ENCODE results near the gene OR4F15. TPM values are rescaled to one million over a fixed set of nuclear protein-coding genes. Genes with fewer than 3 reads are reported as not detected.

Gene OR4F15
- total and polyA plus RNA-seq, 2 donors (not counting 3 experiments of a cell fraction or from before 2014, with no cell fraction given): not detected

DNA sequence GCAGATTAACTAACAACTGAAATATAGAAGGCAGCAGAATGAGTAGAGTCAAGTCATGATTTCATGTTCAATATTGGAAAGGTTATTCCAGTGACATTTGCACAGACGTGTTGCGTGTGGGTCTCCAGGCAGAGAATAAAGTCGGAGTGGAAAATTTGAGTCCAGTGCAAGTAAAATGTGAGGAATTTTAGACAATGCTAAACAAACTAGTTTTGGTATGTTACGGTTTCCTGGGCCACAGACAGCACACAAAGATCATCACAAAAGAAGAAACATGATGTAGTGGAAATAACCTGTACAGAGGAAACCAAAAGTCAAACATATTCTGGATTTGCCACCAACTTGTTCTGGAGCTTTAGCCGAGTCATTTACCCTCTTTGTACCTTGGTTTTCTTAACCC is 8.3 kb upstream of the OR4F15 start:
- DNase-seq (ENCODE audit: low read depth, low spot score) (no peak), FAIRE-seq (no peak)
- no peaks in the 10 kb centered on the region for H3K79me2 ChIP-seq (ENCODE audit: control insufficient read depth, insufficient read depth, low read length)
- H2AFZ ChIP-seq (ENCODE audit: low read depth, low read length): no peak overlapping the region
- BruUV-seq (replicated peaks): no TSS peak
- no peaks in the 10 kb centered on the region for H3K27me3 ChIP-seq (ENCODE audit: control insufficient read depth in 2 of 2, insufficient read depth in 2 of 2, low read length in 2 of 2)
- no peaks in the 10 kb centered on the region for H3K36me3 ChIP-seq (ENCODE audit: control insufficient read depth in 2 of 2, extremely low read depth in 1 of 2, insufficient read depth in 2 of 2, low read length in 2 of 2)
- no peak overlapping the region for H3K4me3 ChIP-seq (replicated peaks in 1 of 3; ENCODE audit: insufficient read depth in 1 of 3, low read depth in 1 of 3, low read length in 3 of 3)
- H3K9me1 ChIP-seq (replicated peaks; ENCODE audit: control insufficient read depth, extremely low read depth, insufficient read depth, low read length): no peaks in the 10 kb centered on the region
- no peaks in the 10 kb centered on the region for H3K9me3 ChIP-seq (replicated peaks; ENCODE audit: control insufficient read depth, insufficient read depth, low read length)
- H3K9ac ChIP-seq (replicated peaks; ENCODE audit: extremely low read depth, insufficient read depth, low read length): no peak overlapping the region
- H4K20me1 ChIP-seq (replicated peaks; ENCODE audit: control insufficient read depth, extremely low read depth, insufficient read depth, low read length): no peaks in the 10 kb centered on the region
- intact Hi-C loops (cut with micrococcal nuclease): no loop called here
- POLR2A ChIA-PET: no interaction called here
- H3K27ac ChIP-seq (ENCODE audit: insufficient read depth, low read depth, low read length): no peak overlapping the region
- CTCF ChIA-PET: no interaction called here
- TF ChIP-seq, protein P1, sequence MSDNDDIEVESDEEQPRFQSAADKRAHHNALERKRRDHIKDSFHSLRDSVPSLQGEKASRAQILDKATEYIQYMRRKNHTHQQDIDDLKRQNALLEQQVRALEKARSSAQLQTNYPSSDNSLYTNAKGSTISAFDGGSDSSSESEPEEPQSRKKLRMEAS (IDR thresholded peaks at IDR 0.05; ENCODE audit: insufficient read depth, insufficient read length): no peak
- no peak for TF ChIP-seq GATA2 (IDR thresholded peaks at IDR 0.05; ENCODE audit: insufficient read depth, insufficient read length, low read depth, low read length)
- no peak for TF ChIP-seq POLR2AphosphoS5 (IDR thresholded peaks at IDR 0.05; ENCODE audit: insufficient read depth, low read depth, low read length)
- no peak for TF ChIP-seq EZH2 (IDR thresholded peaks at IDR 0.05; ENCODE audit: borderline replicate concordance, low read depth, low read length, severe bottlenecking)
- no peak for TF ChIP-seq POLR2A (IDR thresholded peaks at IDR 0.05; ENCODE audit: low read depth, low read length)
- no peak for TF ChIP-seq JUN (IDR thresholded peaks at IDR 0.05; ENCODE audit: borderline replicate concordance, insufficient read depth, insufficient read length, low read depth)
- TF ChIP-seq MYC (IDR thresholded peaks at IDR 0.05; ENCODE audit: low read depth, low read length): no peak
- TF ChIP-seq, protein P2, sequence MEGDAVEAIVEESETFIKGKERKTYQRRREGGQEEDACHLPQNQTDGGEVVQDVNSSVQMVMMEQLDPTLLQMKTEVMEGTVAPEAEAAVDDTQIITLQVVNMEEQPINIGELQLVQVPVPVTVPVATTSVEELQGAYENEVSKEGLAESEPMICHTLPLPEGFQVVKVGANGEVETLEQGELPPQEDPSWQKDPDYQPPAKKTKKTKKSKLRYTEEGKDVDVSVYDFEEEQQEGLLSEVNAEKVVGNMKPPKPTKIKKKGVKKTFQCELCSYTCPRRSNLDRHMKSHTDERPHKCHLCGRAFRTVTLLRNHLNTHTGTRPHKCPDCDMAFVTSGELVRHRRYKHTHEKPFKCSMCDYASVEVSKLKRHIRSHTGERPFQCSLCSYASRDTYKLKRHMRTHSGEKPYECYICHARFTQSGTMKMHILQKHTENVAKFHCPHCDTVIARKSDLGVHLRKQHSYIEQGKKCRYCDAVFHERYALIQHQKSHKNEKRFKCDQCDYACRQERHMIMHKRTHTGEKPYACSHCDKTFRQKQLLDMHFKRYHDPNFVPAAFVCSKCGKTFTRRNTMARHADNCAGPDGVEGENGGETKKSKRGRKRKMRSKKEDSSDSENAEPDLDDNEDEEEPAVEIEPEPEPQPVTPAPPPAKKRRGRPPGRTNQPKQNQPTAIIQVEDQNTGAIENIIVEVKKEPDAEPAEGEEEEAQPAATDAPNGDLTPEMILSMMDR (IDR thresholded peaks at IDR 0.05; ENCODE audit: extremely low read depth in 1 of 2, insufficient read depth in 1 of 2, low read depth in 1 of 2, low read length in 2 of 2): no peak
- no peak for TF ChIP-seq FOS (IDR thresholded peaks at IDR 0.05; ENCODE audit: borderline replicate concordance, insufficient read depth, low read length)
- dilution Hi-C loops (cut with MboI; ENCODE audit: extremely low pct_ligation_motif_present, low sequenced_read_pairs): no loop called here
- no peaks in the 10 kb centered on the region for H3K4me1 ChIP-seq (ENCODE audit: control insufficient read depth, extremely low read depth, insufficient read depth, low read length)
- no peak overlapping the region for H3K4me2 ChIP-seq (ENCODE audit: insufficient read depth, low read length)
